GM12892 (cell line): ENCODE measurements around the gene ANKH.

Experiments used
- POLR2A ChIP-seq: IDR thresholded peaks from 2 replicates; pipeline ENCODE4 v1.6.1; 2011; ENCODE audit warnings: low read depth, low read length, control low read depth
- TAF1 ChIP-seq: IDR thresholded peaks from 2 replicates; pipeline ENCODE4 v1.6.1; 2011; ENCODE audit warnings: low read depth, mild to moderate bottlenecking, control low read depth, low read length, borderline replicate concordance

- TF ChIP-seq POLR2A (no peak), TAF1 (no peak)
Observed at GRCh38 chr5:14684757-14685156, 186.8 kb downstream of the ANKH start.
